IPS-NIHi7 (cell line): ENCODE results near the gene SHISA7.
"Not testable (repeated sequence)": the region's sequence is repeated elsewhere in the genome, so short reads cannot be mapped to it uniquely, and the experiment has no call there.

ENCODE experiments used
- DNase-seq: peaks from one replicate; pipeline ENCODE4 v3.0.0; 2012; ENCODE audit warnings: mixed read lengths; ENCODE audit errors: extremely low spot score

The SHISA7 gene

DNA sequence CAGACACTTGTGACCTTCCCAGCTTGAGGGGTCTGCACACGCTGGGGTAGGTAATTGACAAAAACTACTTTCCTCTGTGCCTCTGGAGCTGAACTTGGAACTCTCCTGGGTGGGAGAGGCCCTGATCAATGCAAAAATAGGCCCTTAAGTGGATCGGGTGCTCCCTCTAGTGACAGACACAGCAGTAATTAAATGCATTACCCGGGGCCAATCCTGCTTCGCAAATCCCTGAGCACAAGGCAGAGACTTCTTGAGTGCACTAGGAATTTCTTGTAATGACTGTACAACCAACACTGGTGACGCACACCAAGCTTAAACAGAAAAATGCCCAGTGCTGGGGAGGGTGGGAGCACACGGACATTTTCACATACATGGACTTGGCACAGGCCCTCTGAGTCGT is 24.9 kb downstream of the SHISA7 start:
- DNase-seq, result peak; percentile 84

DNA sequence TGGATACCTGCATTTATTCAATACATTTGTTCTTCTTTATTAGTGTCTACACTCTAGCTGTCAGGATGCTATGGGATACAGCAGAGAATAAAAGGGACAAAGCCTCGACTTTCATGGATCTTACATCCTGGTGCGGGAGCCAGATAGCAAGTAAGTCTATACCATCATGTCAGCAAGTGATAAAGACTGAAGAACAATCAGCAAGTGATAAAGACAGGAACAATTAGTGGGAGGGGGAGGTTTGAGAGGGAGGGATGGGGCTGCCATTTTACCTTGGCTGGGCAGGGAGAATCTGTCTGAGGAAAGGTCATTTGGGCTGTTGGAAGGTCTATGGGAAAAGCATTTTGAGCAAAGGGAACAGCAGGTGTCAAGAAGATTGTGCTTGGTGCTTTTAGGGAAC is 32.9 kb downstream of the SHISA7 start:
- DNase-seq, result no peak

DNA sequence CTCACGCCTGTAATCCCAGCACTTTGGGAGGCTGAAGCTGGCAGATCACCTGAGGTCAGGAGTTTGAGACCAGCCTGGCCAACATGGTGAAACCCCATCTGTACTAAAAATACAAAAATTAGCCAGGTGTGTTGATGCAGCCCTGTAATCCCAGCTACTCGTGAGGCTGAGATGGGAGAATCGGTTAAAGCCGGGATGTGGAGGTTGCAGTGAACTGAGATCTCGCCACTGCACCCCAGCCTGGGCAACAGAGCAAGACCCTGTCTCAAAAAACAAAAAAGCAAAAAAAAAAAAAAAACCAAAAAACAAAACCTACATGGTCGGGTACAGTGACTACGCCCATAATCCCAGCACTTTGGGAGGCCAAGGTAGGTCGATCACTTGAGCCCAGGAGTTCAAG is 33.9 kb downstream of the SHISA7 start:
- DNase-seq, result not testable (repeated sequence)

DNA sequence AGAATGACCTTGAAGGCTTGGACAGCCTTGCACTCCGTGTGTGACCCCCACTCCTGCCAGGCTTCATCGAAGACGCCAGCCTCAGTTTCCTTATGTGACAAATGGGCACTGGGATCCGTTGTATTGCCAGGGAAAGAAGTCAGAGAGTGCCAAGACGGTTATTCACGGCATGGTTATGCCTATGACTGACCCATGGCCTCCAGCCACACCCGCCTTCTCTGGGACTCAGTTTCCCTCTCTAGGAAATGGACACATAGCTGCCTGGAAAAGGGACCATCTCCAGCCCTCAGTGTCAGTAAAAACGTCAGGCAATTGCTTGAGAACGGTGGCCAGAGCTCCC is 34.6 kb downstream of the SHISA7 start:
- DNase-seq, result no peak

DNA sequence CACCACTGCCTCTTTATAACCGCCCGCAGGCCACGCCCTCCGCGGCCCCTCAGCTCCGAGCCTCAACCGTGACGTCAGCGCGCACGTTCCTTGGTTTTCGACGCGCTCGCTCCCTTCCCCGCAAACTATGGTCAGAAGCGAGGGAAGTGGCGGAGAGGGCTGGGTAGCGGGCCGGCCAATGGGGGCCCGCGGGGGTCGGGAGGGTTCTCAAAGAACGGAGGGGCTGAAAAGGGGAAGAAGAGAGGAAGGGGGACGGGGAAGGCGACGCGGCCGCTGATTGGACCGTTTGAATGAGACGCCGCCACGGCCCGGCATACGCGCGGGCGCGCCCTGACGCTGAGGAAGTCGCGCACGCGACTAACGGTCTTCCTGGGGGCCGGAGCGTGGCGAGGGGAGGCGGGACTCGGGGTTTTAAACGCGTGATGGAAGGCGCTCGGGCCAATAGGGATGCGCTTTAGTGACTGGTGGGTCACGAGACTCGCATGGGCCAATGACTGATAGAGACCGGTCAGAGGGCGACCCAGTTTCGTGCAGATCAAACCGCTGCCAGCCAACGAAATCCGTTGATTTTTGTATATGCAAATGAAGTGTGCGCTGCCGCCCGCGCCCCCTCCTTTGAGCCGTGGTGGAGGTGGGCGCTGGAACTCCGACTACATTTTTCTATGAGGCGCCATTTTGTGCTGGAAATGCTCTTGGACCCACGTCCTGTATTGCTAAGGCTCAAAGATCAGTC is 35.1 kb downstream of the SHISA7 start:
- DNase-seq, result peak; percentile 100

DNA sequence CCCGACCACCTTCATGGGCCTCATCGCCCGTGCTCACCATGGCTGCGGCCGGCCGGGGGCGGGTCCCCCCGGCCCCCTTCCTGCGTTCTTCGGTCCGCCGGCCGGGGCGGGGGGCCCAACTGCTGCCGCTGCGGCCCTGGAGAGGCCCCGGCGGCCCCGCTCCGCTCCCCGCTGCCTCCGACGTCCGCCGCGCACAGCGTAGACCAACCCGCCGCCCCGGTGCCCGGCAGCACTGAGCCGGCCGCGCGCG is 35.6 kb downstream of the SHISA7 start, which contains the start of gene UBE2S:
Gene UBE2S (minus strand): TSS at position 239 of the 250 bp plus-strand sequence. CDS start 199 bp downstream, at position 40.
- DNase-seq, result not testable (repeated sequence)

DNA sequence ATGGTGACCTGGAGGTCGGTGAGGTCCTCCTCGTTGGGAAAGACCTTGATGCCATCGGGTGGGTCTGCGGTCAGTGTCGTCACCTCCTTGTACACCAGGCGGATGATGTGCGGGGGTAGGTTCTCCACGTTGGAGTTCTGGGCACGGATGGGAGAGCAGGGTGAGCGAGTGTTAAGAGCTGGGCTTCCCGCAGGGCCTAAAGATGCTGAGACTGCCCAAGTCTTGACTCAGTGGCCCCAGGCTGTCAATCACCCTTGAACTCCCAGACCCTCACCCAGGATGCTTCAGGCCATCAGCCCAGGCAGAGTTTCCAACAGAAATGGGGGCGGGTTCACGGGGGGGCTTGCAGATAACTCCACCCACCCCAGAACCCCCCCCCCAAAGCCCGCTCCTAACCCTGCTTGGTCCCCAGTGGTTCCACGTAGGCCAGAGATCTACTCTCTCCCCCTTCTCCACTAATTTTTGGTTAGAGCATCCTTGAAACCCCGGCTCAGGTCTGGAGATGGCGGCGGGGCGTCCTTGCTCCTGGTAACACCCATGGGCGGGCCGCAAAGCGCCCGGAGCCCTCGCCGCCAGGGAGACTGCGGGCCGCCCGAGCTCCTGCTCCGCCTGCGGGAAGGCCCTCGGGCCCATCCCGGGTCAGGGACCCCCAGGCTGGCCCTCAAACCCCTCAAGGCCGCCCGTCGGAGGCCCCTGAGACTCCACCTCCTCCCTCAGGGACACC is 36.1 kb downstream of the SHISA7 start:
- no peak for DNase-seq

DNA sequence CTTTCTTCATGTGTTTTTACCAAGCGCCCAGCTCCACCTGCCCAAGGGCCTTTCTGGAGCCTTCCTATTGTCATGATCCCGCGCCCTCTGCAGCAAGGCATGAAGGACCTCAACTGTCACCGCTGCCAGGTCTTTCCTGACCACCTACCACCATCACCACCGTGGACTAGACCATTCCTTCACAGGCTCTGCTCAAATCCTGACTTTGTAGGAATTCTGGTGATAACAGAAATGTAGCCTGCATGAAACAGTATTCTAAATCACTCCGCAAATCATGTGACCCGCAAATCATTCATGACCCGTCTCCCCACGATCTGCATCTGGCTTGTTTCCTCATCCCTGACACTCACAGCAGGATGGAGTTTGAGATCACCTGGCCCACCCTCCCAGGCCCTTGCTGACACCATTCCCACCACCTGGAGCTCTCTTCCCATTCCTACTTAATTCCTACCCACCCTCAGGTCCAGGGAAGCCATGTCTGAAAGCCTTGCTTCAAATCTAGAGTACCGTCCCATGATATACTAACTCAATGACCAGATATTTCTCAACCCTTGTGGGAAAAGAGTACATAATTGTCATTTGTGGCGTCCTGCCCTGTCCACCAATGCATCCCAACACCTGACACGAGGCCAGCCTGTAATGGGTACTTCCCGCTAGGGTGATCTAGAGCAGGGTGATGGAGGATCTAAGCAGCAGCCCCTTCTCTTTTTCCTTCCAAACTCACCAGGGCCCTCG is 36.8 kb downstream of the SHISA7 start:
- DNase-seq, result no peak

DNA sequence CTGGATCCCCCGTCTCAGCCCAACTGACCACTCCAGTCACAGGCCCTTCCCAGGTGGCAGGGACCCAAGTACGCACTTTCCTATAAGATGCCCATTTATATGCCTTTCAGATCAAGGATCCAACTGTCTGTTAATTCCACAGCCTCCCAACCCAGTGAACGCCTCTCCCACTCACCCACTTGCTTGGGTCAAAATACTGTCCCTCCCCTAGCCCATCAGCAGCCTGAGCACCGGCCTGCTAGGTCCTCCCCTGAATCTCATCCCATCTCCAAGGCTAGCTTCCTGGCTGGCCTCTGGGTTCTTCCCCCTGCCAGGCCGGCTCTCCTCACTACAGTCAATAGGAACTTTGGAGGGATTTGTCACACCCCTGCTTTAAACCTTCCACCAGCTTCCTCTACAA is 37.5 kb downstream of the SHISA7 start:
- DNase-seq, result no peak

DNA sequence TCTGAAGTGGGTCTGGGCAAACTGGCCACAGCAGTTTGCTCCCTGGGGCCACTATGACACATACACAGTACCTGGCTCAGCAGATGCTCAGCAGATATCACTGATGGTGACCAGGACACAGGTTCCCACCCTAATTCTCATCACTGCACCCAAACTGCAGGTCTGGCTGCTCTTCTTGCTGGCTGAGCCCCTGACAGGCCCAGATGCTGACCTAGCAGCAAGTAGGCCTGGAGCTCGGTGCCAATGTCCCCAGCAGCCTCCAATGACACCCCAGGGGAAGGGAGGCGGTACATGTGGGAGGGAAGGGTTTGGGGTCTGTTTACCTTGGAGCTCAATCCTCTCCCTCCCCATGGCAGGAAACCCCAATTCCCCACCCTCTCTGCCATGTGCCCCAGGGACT is 40.6 kb downstream of the SHISA7 start:
- no peak for DNase-seq

DNA sequence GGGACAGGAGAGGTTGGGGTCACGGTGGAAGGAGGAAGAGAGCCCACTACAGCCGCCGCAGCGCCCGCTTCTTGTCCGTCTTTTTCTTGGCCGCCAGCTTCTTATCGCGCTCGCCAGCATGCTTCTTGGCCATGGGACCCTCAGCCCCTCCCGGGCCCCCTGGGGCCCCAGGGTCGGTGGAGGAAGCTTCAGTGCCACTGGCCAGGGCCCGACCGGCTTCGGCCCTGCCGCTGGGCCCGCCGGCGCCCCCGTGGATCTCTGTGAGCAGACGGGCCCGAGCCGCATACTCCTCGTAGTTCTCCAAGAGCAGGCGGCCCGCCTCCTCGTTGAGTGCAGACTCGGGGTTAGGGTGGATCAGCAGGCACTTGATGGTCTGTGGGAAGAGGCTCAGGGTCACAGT is 41.7 kb downstream of the SHISA7 start:
- not testable (repeated sequence) for DNase-seq

DNA sequence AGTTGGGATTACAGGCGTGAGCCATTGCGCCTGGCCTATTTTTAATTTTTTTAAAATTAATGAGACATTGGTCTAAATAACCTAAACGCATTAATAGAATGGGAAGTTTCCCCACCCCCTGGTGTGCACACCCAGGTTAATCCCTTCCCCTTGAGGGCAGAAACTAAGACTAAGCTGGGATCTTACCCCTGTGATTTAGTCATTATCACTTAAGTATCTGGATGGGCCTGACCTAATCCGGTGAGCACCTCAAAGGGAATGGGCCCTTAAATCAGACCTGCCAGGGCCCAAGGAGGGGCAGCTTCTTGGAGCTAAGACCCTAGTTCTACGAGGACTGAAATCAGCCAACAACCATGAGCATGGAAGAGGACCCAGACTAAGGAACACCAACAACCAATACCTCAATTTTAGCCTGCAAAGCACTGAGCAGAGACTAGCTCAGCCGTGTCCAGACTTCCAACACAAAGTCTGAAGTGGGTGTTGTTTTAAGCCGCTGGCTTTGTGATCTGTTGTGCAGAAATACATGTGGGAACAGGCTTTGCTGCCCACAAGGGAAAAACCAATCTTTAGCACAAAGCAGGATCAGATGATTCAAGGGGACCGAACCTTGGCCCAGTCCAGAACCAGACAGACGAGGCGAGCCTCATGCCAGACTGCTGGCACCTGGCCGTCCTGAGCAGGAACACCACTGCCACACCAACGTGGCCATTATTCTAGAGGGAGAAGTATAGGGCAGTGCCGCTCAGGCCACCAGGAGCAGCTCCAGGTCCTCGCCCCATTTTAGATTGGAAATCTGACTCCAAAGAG is 42.6 kb downstream of the SHISA7 start:
- no peak for DNase-seq

DNA sequence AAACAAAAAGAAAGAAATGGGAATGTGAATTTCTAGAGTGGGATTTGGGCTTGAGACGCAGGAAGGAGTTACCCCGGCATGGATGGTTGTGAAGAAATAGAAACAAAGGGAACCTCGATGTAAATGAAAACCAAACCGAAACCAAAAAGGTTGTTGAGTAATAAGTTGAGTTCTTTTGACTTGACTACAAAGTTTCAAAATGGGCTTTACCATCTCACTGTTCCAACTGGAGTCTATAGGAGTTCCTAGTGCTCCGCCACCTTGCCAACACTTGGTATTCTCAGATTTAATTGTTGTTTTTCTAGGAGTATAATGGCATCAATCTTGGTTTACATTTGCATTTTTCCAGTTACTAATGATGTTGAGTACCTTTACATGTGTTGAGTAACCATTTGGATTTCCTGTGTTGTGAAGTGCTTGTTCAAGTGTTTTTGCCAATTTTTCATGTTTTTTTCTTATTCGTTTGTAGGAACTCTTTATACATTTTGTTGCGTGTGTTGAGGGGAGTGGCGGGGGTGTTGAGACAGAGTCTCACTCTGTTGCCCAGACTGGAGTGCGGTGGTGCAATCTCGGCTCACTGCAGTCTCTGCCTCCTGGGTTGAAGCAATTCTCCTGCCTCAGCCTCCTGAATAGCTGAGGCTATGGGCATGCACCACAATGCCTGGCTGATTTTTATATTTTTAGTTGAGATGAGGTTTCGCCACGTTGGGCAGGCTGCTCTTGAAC is 44.7 kb downstream of the SHISA7 start:
- no peak for DNase-seq

DNA sequence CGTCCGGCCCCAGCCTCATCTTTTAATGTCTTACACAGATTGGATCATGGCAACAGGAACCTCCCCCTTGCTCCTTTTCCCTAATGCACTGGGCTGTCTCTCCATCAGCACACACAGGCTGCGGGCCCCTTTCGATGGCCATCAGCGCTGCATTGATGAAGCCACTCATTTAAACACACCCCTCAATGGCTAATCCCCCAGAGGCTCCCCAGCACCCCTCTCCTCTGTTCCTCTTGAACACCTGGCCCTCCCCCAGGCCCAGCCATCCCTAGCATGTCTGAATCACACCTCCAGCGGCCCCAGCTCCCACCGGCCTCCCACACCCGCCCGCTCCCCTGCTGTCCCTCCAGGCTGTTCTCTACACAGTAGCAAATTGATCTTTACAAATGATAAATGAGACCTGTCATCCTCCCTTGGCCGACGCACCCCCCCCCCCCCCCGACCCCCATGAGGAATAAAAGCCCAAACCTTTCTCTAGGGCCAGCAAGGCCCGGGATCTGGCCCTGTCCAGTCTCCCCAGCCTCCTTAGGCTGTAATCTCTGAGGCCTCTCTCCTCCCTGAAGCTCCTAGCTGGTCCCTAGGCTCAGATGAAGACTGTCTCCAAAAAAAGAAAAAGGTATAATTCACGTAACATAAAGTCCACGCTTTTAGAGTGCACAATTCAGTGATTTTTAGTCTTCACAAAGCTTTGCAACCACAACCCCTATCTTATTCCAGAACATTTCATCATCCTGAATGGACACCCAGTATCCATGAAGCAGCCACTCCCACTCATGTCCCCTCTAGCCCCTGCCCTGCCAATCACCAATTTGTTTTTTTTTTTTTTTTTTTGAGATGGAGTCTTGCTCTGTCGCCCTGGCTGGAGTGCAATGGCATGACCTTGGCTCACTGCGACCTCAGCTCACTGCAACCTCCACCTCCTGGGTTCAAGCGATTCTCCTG is 50.0 kb downstream of the SHISA7 start:
- DNase-seq, result peak; percentile 52

DNA sequence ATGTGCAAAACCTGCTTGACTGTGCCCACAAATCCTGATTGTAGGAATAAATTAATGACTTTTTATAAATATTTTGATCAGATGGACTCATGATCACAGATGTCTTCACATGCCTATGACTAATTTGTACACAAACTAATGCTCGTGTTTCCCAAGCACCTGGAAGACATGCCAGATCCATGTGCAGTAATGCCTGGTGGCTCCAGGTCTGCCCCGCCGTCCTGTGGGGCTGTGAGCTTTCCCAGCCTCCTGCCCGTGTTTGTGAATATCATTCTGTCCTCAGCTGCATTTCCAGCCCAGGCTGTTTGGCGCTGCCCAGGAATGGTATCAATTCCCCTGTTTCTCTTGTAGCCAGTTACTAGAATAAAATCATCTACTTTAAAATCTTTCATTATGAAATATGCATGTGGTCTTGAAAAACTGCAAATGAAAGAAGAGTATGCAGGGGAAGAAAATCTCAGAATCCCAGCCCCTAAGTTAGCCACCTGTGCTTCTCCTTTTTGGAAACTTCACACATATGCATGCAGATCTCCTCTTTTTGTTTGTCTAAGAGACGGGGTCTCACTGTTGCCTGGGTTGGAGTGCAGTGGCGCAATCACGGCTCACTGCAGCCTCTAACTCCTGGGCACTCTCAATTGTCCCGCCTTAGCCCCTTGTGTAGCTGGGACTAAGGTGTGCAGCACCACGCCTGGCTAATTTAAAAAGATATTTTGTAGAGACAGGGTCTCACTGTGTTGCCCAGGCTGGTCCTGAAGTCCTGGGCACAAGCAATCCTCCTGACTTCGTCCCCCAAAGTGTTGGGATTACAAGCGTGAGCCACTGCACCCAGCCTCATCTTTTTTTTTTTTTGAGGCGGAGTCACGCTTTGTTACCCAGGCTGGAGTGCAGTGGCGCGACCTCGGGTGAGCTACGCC is 51.1 kb downstream of the SHISA7 start:
- DNase-seq, result no peak

DNA sequence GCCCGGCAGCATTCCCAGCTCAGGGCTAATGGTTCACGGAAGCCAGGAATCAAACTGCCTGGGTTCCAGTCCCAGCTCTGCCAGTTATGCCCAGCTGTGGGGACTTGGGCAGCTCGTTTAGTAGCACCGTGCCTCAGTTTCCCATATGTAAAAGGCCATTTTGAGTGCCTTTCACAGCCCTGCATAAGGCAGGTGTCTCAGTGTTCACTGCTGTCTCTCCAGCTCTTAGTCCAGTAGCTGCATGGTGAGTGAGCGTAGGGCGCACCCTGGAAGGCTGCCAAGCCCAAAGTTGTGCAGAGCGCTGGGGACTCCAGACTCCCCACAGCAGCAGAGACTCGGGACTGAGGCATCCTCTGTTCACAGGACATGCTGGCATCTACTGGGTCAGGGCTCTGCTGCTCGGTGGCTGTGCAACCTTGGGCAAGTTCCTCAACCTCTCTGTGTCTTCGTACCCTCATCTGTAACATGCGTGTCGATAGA is 51.9 kb downstream of the SHISA7 start:
- DNase-seq, result no peak

DNA sequence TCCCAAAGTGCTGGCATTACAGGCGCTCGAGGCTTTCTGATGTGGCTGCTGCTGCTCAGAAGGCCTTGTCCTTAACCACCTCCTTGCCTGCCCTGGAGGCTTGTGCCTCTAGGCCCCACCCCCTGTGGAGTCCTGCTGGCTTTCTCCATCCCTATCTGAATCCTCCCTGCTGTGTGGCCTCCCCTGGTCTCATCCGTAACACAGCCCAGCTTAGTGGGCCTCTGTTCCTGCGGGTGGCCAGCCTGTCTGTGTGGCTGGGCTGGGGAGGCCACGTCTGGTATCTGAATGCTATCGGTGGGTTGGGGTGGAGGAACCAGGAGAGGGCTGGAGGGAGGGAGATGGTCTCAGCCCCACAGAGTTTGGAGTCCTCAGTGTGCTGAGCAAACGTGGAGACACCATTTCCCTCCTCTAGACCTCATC is 52.6 kb downstream of the SHISA7 start:
- DNase-seq, result no peak

DNA sequence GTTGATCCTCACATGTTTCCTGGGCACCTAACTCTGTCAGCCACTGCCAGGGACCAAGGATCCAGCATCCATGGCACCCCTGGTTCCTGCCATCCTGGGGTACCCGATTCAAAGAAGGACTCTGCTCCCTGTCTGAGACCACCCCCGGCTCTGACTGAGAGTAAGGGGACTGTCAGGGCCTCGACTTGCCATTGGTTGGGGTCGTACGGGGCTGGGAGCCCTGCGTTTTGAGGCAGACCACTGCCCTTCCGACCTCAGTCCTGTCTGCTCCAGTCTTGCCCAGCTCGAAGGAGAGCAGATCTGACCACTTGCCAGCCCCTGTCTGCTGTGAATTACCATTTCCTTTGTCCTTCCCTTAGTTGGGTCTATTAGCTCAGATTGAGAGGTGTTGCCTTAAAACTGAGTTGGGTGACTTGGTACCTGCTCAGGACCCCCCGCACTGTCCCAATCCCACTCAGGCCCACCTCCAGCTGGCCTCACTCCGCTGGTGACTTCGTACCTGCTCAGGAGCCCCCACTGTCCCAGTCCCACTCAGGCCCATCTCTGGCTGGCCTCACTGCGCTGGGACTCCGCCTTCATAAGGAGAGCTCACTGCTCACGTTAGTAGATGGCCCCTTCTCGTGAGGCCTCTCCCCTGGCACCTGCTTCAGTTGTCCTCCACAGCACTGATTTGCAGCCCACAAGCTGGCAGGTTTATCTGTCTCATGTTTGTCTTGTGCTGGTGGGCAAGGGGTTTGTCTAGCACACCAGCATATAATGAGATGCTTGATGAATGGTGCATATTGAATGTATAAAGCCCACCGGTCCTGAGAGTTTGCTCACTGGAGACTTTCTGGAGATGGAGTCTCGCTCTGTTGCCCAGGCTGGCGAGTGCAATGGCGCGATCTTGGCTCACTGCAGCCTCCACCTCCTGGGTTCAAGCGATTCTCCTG is 53.4 kb downstream of the SHISA7 start:
- DNase-seq, result no peak
